Measurements from ENCODE around the gene SLC35E4. TPM values are rescaled to one million over a fixed set of nuclear protein-coding genes. Genes with fewer than 3 reads are reported as not detected.

SLC35E4 gene
- total RNA-seq, 6 experiments from 2014 or later, result 0.22 to 1.7 (median 0.48) TPM

- H3K4me3 ChIP-seq, result peak within 1 kb of the TSS; percentile 61 to 77 (median 69)
- peak within 1 kb of the TSS; percentile 63 to 71 (median 67) for H3K27ac ChIP-seq
- H3K9me3 ChIP-seq, result no peaks in the 10 kb centered on the region
- H3K36me3 ChIP-seq, result peaks cover 0 to 3% (median 0%) of the 10 kb centered on the region in 4 donors
- peaks cover 0 to 16% (median 5%) of the 10 kb centered on the region in 4 donors for H3K4me1 ChIP-seq
- 0% methylated on average over 16 of the region's 24 CpGs for WGBS (ENCODE audit: insufficient coverage, low coverage, low lambda C conversion rate, missing lambda C conversion rate)
- TF ChIP-seq CTCF (IDR thresholded peaks at IDR 0.05) (peak in 2 of 4 donors; percentile 7 to 8), POLR2A (IDR thresholded peaks at IDR 0.05) (peak; percentile 42)
- peak; percentile 73 to 84 (median 82) for DNase-seq
- peak; percentile 80 to 87 (median 84) for ATAC-seq
- no peaks in the 10 kb centered on the region for H3K27me3 ChIP-seq
- intact Hi-C loops (cut with DNase I), result no loop called here
These were observed 28.9 kb upstream of the SLC35E4 start, which contains the start of gene TCN2 for GRCh38 chr22:30606455-30607299. TCN2 (plus strand) TSS chr22:30607174; CDS start chr22:30607332, 158 bp downstream.

GRCh38 chr22:30607300-30607930, 28.2 kb upstream of the SLC35E4 start:
- Histone ChIP-seq H3K36me3 (peaks cover 0 to 3% (median 0%) of the 10 kb centered on the region in 4 donors), H3K4me3 (peak overlapping the region; percentile 61 to 77 (median 69)), H3K9me3 (no peaks in the 10 kb centered on the region), H3K27ac (peak overlapping the region; percentile 63 to 71 (median 67)), H3K27me3 (no peaks in the 10 kb centered on the region), H3K4me1 (peaks cover 0 to 16% (median 5%) of the 10 kb centered on the region in 4 donors)
- intact Hi-C loops (cut with DNase I), result no loop called here
- TF ChIP-seq CTCF (IDR thresholded peaks at IDR 0.05) (no peak), POLR2A (IDR thresholded peaks at IDR 0.05) (no peak)
- DNase-seq (no peak), ATAC-seq (no peak)
- WGBS (ENCODE audit: insufficient coverage, low coverage, low lambda C conversion rate, missing lambda C conversion rate), result 83% methylated on average over 6 of the region's 7 CpGs

- DNase-seq (no peak), ATAC-seq (no peak)
- Histone ChIP-seq H3K27ac (peak overlapping the region; percentile 63 to 71 (median 67)), H3K27me3 (no peaks in the 10 kb centered on the region), H3K4me1 (peaks cover 0 to 16% (median 5%) of the 10 kb centered on the region in 4 donors), H3K4me3 (peak overlapping the region in 2 of 3 donors; percentile 7 to 77), H3K36me3 (peaks cover 0 to 3% (median 0%) of the 10 kb centered on the region in 4 donors), H3K9me3 (no peaks in the 10 kb centered on the region)
- intact Hi-C loops (cut with DNase I), result no loop called here
- WGBS (ENCODE audit: insufficient coverage, low coverage, low lambda C conversion rate, missing lambda C conversion rate), result 83% methylated on average over 3 of the region's 7 CpGs
- TF ChIP-seq POLR2A (IDR thresholded peaks at IDR 0.05) (no peak), CTCF (IDR thresholded peaks at IDR 0.05) (no peak)
These were observed 27.6 kb upstream of the SLC35E4 start for GRCh38 chr22:30607939-30608338.

GRCh38 chr22:30609260-30610185, 26.1 kb upstream of the SLC35E4 start:
- DNase-seq, result peak in 1 of 3 donors; percentile 42
- intact Hi-C loops (cut with DNase I), result no loop called here

More at GRCh38 chr22:30609260-30610185, 26.1 kb upstream of the SLC35E4 start:
- Histone ChIP-seq H3K27ac (peak overlapping the region in 2 of 3 donors; percentile 13 to 54), H3K36me3 (peaks cover 0 to 3% (median 0%) of the 10 kb centered on the region in 4 donors), H3K27me3 (no peaks in the 10 kb centered on the region), H3K4me3 (no peak overlapping the region), H3K9me3 (no peaks in the 10 kb centered on the region), H3K4me1 (peaks cover 0 to 16% (median 5%) of the 10 kb centered on the region in 4 donors)
- peak in 3 of 4 donors; percentile 44 to 51 (median 49) for ATAC-seq
- TF ChIP-seq CTCF (IDR thresholded peaks at IDR 0.05) (no peak), POLR2A (IDR thresholded peaks at IDR 0.05) (peak; percentile 36)
- WGBS (ENCODE audit: insufficient coverage, low coverage, low lambda C conversion rate, missing lambda C conversion rate), result 50% methylated on average over 15 of the region's 17 CpGs

Measured in right lobe of liver (tissue), 6 donors.